Activated gamma-delta T cell treated with Interleukin-2 at 50 U/mL for 16 hours (primary cell): ENCODE data around the gene DOCK4.
"Not testable (repeated sequence)": the region's sequence is repeated elsewhere in the genome, so short reads cannot be mapped to it uniquely, and the experiment has no call there.

Source experiments
- DNase-seq: peaks from one replicate; pipeline ENCODE4 v3.0.0-alpha.2; 2020

Gene DOCK4

DNA sequence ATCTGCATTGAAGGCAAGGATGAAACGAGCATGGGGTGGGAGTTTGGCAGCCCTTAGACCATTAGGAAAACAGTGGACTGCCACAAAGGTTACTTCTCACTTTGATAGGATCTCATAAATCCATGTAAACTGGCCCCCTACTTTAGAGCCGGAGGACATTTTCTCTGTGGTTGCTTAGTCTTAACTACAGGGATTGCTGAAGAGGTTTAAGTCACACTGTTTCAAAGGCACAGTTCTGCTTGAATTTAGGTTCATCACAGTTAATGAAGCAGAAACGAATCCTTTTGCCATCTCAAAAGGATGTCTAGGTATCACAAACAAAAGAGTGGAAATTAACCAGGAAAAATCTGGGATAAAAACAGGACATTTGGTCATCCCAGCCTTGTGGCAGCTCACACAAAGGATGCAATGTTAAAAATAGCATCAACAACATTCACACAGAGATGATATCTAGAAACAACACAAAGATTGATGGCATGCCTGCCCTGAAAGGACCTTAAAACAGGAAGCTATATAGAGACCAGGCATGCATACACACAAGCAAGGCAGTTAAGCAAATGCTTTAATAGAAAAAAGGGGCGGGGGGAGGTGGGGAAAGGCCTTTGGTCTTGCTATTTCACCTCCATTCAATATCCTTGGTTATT, 74.0 kb downstream of the DOCK4 start:
- no peak for DNase-seq

DNA sequence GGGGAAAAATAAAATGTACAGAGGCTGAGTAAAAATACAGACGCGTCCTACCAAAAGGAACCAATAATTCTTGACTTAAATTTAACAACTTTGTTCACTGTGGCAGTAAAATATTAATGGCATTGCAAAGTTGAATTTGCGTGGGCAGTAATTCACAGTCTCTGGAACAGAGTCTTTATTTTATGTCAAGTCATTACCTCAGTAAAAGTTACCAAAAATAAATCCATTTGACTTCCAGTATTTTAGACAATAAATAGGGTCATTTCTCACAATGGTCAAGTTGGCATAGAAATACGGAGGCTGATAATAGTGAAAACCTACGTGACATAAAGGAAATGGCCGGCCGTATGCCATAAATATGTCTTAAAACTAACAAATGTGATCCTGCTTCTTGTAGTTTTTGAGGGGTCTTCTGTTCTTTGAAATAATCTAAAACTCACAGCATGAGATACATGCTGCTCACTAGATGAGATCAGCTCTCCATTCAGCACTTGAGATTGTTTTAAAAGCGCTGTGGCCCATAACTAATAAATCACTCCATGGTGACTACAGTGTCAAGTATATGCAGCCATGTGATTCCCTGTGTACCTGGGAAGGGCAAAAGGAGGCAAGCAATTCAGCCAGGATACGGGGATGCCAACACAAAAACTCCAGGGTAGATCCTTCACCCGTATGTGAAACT, 75.3 kb downstream of the DOCK4 start:
- DNase-seq: no peak

DNA sequence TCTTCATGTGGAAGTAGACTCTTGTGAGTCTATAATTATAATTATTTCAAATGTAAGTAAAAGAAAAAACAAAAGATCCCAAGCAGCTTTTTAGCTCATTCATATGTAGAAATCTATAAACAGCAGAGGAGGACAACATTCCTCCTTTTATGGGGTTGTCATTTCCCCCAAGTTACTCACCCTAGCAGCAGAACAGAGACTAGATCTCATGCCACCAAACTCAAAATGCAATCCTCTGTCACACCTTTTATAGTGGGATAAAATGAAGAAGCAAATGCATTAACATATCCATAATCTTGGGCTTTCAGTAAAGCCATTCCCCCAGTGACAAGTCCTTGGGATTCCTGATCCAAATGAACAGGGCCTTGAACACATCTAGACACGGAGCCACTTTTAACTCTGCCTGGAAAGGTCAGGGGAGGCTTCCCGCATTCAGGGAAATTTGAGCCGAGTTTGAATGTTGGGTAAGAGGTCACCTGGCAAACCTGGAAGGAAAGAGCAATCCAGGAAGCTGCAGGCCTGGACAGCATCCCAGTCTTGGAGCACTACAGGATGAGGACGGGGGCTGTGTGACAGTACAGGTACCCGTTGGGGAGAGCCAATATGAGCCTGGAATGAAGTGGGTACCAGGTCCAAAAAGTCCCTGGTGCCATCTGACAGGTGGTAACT, 76.4 kb downstream of the DOCK4 start:
- no peak for DNase-seq

DNA sequence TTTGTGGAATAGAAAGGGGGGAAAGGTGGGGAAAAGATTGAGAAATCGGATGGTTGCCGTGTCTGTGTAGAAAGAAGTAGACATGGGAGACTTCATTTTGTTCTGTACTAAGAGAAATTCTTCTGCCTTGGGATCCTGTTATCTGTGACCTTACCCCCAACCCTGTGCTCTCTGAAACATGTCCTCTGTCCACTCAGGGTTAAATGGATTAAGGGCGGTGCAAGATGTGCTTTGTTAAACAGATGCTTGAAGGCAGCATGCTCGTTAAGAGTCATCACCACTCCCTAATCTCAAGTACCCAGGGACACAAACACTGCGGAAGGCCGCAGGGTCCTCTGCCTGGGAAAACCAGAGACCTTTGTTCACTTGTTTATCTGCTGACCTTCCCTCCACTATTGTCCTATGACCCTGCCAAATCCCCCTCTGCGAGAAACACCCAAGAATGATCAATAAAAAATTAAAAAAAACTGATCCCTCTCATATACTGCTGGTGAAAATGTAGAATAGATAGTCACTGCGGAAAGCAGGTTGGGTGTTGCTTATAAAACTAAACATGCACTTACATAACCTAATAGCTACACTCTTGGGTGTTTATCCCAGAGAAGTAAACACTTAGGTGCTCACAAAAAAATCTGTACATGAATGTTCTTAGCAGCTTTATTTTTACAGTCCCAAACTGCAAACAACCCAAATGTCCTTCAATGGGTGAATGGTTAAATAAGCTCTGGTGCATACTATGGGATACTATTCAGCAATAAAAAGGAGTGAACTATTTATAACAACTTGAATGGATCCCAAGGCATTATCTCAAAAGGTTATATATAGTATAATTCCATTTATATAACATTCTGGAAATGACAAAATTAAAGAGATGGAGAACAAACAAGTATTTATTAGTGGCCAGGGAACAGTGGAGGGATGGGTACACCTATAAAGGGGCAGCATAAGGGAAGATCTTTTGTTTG, 77.5 kb downstream of the DOCK4 start:
- DNase-seq: not testable (repeated sequence)

DNA sequence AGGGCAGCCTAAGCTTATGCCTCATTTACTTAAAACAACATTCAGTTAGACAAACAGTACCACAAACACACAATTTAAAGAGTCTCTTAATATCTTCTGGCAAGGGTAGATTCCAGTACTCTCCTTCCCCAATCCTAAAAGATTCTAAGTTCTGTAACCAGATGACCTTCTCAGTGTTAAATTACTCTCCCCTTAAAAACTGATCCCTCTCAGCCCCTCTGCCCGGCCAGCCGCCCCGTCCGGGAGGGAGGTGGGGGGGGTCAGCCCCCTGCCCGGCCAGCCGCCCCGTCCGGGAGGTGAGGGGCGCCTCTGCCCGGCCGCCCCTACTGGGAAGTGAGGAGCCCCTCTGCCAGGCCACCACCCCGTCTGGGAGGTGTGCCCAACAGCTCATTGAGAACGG, 78.2 kb downstream of the DOCK4 start:
- DNase-seq: not testable (repeated sequence)

DNA sequence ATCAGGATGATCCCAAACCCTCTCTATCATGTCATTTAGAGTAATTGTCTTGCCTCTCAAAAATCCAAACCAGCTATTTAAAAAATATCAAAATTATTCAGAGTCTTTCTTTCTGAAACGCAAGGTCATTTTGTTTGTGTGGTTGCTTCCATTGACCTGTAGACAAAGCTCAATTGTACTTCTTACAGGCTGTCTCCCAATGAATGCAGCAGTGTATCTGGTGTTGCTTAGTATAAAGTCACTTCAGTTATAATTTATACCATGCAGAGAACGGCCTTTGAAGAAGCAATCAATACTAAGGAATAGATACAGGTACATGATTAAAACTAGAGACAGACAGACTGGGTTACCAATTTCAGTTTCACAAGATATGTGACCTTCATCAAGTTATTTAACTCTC, 80.9 kb downstream of the DOCK4 start:
- no peak for DNase-seq

DNA sequence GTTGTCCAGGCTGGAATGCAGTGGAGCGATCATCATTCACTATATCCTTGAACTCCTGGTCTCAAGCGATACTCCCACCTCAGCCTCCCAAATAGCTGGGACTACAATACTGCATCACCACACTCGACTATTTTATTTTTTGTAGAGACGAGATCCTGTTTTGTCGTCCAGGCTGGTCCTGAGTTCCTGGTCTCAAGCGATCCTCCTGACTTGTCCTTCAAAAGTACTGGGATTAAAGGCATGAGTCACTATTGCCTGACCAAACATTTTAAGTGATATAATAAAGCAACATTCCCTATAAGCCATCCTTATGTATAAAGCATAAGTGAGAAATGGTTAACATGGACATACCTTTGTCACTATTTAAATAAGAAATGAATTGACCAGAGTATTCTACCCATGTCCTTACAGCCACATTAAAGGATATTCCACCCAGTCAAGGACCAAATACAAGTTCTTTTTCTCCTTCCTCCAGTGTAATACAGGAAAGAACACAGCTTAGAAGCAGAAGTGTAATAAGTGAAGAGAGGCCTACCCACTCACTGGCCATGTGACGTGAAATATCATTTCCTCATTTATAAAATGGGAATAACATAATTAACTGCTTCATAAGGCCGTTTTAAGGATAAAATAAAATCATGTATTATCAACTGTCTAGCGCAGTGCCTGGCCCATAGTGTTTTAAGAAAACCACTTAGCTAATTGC, 82.0 kb downstream of the DOCK4 start:
- DNase-seq: no peak

DNA sequence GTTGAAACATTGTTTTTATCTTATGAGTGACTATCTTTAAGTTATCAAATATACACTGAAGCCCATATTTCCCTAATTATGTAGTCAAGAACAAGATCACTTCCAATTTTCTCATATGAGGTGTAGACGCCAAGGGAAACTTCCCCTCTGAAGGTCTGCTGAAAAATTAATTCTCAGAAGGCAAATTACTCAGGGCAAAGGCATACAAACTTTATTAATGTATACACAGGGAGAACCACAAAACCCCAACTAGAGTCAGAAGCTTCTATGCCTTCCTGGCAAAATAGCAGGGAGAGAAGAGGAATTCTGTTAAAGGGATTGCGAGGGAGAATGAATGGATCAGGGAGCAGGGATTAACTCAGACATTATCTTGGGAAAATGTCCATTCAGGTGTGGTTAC, 83.4 kb downstream of the DOCK4 start:
- DNase-seq: no peak

DNA sequence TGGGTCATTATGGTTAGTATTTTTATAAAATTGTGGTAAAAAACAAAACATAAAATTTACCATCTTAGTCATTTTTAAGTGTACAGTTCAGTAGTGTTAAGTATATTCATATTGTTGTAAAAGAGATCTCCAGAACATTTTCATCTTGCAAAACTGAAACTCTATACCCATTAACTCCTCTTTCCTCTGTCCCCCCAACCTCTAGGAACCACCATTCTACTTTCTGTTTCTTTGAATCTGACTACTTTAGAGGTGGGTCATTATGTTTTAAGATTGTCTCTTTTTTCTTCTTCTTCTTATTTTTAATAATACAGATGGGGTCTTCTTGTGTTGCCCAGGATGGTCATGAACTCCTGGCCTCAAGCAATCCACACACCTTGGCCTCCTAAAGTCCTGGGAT, 84.1 kb downstream of the DOCK4 start:
- no peak for DNase-seq

DNA sequence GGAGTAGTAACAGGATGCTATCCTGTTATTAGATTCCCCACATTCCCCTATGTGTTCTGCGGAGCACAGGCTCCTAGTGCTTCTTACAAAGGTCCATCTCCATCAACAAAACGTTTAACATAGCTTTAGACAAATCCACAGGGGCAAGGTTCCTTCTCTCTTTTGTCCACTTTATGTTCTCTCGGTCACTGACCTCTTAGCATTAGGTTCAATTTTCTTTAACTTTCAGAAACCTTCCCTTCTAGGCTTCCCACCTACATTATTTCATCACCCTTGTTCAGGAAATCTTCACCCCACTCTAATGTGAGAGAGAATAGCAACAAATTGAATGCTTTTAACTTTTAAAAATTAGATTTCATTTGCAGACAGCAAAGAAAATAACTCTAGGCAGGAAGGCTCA, 84.9 kb downstream of the DOCK4 start:
- DNase-seq: no peak

DNA sequence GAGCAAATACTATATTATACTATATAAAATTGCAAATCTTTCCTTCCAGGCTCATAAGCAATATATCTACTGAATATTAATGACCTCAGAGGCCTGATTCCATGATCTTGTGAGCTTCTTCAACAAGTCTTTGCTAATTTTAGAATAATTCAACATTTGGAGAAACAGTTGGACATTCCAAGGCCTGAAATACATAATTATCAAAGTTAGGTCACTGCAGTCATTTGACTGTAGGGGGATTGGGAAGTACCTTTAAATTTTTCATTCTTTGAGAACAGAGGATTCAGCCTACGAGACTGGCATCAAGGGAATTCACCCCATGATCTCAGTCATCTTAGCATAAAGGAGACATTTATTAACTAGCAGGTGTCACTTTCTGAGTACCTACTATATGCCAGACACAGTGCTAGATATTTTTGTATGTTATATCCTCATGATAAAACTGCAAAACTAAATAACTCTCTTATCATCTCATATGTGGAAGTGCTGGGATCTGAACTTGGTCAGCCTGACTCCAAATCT, 85.4 kb downstream of the DOCK4 start:
- DNase-seq: no peak

DNA sequence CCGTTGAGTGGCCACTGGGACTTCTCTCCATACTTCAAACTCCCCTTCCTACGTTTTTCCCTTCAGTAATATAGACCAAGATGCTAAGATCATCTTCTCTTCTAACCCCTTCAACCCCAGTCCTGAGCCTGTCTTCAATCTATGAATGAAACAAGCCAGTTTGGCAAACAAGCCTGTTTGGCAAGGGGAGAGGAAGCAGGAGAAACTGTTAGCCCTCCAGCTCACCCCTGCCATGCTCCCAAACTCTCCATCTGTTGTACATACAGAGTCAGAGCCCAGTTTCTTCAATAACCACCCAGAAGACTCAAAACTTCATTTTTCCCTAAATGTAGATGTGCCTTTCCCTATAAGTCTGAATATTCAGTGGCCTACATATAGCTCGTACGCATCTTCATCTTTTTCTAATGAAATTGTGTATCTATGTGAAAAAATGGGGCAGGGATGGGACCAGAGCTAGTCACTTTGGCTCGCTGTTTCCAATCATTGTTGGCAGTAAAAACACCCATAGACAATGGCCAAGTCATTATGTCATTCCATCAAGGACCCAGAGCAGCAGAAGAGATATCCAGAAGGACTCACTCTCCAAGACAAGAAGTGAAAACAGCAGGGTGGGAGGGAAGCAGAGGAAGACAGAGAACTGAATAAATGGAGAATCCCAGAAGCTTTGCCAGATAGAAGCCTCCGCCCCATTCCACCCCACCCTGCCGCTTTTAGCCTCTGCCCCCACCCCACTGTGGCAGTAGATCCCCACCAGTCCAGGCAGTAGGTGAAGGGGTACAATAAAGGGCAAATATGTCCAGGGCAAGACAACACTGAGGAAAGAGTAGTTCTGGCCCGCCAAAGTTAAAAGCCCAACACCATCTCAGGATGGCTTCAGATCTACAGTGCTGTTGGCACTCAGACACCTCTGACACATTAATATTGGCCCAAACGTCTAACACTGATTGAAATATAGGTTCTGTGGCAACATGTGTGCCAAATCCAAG, 87.3 kb downstream of the DOCK4 start:
- no peak for DNase-seq

DNA sequence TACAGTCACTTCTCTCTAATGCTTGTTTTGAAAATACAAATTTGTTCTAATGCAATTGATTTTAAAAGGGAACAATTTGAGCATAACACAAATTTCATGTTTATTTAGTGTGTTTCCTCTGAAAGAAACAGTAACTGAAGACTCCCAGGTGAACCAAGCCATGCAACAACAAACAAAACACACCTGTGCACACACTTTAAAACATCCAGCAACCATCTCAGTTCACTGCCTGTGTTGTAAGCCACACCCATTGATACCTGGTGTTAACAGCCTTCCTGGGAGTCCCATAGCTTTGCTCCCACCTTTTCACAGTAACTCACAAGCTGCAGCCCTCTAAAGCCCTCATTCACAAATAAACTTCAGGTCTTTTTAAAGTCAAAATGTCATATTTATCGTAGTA, 89.3 kb downstream of the DOCK4 start:
- no peak for DNase-seq

DNA sequence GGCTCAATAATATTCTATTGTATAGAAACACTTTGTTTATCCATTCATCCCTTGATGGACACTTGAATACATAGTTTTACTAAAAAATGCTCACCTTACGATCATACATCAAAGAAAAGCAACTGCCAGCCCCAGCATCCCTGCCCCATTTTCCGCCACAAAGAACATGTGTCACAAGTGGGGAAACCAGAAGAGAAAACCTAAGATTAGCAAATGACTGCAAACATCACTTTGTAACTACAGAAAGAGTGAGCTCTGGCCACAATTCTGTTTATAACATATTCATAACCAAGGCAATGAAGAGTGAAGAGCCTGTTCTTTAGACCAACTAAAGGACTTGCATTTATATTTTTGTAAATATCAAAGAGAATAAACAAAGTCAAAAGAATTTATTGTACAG, 89.8 kb downstream of the DOCK4 start:
- no peak for DNase-seq

DNA sequence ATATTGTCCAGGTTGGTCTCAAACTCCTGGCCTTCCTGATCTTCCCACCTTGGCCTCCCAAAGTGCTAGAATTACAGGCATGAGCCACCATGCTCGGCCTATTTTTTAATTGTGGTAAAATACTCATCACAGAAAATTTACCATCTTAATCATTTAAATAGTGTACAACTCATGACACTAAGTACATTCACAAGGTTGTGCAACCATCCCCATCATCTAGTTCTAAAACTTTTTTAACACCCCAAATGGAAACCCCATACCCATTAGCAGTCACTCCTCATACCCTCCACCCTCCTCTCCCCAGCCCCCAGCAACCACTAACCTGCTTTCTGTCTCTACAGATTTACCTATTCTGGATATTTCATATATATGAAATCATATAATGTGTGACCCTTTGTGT, 90.3 kb downstream of the DOCK4 start:
- DNase-seq: no peak

DNA sequence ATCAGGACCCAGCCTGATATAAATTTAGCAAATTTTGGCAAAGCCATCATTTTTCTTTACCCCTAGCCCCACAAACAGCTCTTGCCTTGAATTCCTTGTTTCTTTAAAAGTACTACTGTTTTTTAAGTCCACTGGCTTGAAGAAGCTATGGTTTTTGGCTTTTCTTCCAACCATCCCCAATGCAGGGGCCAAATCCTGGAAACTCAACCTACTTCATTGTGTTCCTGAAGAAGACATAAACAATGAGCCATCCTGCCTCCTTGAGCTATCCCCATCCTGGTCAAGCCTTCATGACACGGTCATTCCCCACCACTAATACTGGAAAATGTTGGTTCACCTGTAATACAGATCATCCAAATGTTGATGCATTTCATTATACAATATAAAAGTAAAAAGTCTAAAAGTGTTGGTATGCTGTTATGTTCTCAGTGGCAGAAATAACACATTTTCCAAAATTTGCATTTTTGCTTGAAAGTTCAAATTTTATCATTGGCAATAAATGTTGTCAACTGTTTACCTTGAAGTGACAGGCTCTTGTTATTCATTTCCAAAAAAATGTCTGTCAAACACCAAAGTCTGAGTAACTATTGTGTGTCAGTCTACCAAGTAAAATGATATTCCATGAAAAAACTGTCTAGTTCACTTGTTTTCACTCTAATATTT, 92.2 kb downstream of the DOCK4 start:
- no peak for DNase-seq

DNA sequence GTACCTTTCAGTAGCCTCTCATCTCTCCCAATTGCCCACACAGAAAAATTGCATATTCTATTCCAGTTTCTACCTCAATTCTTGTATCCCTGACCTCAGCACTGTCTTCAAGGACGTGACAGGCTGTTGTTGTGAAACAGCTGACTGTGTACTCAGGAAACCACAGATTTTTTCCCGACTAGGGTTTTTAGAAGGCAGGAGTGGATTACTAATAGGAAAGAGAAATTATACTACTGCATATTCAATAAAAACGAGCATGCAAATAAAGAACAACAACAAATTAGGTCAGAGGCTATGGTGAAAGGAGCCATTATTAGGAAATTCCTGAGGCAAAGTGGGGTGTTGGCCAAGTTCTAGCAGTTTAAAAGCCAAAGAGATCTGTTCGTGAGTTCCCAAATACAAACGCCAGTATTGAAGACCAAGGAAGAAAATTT, 93.4 kb downstream of the DOCK4 start:
- no peak for DNase-seq

DNA sequence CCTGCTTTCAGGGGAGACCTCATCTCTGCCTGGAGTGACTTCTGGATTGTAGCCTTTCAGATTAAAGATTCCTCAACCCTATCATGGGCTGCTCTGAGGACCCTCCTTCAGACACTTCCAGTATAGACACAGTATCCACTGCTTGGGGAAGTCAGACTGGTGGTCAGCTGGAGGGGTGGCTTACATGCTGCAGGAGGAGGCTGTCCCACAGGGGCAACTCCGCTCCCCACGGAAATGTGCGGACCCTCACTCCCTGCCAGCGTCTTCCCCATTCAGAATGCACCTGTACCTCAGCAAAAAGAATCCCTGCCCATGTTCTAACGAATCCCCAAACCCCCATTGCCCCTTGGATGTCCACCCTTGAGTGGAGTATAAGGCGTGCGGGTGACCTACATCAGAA, 95.5 kb downstream of the DOCK4 start:
- DNase-seq: no peak

DNA sequence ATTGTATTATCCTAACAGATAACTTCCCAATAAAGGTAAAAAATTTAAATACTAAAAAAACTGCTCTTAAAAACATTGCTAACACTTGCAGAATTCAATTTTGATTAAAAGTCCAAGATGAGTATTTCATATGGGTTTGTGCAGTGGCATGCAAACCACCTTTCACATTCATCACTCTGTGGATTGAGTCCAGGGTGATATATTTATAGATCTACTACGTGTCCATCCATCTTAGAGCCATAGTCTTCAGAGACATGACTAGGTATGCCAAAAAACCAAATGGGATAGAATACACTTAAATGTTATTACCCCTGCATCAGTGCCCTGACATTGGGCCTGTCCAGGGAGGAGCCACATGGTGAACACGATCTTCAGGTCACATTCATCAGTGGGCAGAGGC, 96.0 kb downstream of the DOCK4 start:
- DNase-seq: no peak

DNA sequence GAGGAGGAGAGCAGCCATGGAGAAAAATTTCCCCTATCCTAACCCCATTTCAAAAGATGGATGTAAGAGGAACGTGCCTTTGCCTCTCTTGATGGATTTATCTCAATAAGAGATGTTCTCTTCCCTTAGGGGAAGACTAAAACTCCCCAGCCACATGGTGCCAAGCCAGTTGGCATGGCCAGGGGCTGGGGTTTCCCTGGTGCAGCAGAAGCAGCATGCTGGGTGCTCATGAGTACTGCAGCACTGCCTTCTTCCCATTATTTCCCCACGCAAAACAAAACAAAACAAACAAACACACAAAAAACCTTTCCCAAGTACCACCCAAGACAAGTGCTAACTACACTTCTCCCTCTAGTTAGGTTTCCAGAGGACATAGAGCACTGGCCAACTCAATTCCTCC, 97.2 kb downstream of the DOCK4 start:
- DNase-seq: no peak
